KOPT-K1 (cell line): ENCODE data around the gene ADGRD1.

Experiments used
- H3K27ac ChIP-seq: fragments of 200-600 bp; sonication (generic); 2 replicates; pipeline ENCODE4 v1.5.1; 2016; ENCODE audit warnings: antibody characterized with exemption, mild to moderate bottlenecking, low read depth, low read length; ENCODE audit not compliant: poor library complexity, severe bottlenecking
- H3K36me3 ChIP-seq: fragments of 200-600 bp; sonication (generic); 2 replicates; pipeline ENCODE4 v1.5.1; 2017; ENCODE audit warnings: antibody characterized with exemption, mild to moderate bottlenecking, low read length, moderate library complexity; ENCODE audit not compliant: insufficient read depth
- H3K9me3 ChIP-seq: fragments of 200-600 bp; sonication (generic); 2 replicates; pipeline ENCODE4 v1.5.1; 2017; ENCODE audit warnings: antibody characterized with exemption, low read length, mild to moderate bottlenecking; ENCODE audit not compliant: insufficient read depth, poor library complexity, severe bottlenecking

ADGRD1 gene

GRCh38 chr12:130952171-130952954 is 1.3 kb upstream of the ADGRD1 start:
- Histone ChIP-seq H3K36me3 (no peaks in the 10 kb centered on the region), H3K27ac (no peak overlapping the region), H3K9me3 (peaks cover 7% of the 10 kb centered on the region)

GRCh38 chr12:130954544-130954831 is 781 bp downstream of the ADGRD1 start:
- no peaks in the 10 kb centered on the region for H3K36me3 ChIP-seq
- no peak overlapping the region for H3K27ac ChIP-seq
- peaks cover 7% of the 10 kb centered on the region for H3K9me3 ChIP-seq

DNA sequence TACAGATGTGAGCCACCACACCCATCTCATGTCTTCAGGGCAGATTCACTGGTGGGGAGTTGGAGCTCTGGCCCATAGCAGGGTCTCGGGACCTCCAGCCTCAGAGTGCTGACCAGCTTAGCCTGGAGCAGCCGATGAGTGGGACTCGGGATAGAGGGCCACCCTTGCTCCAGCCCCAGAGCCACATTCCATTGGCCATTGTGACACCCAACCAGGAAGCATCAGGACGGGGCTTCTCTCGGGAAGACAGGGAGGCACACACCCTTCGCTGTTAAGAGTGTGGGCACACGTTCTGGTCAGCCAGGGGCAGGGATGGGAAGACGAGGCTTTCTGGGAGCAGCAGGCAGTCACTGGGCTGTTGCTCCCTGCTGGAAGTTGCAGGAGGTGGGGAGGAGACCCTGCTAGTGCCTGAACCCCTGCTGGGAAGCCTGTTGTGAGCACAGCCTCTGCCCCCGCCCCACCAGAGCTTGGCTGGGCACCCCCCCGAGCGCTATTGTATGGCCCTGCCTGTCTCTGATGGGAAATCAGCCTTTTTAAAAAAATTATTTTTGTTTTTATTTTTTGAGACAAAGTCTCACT is 1.6 kb downstream of the ADGRD1 start:
- no peak overlapping the region for H3K27ac ChIP-seq
- H3K9me3 ChIP-seq, result peaks cover 7% of the 10 kb centered on the region
- no peaks in the 10 kb centered on the region for H3K36me3 ChIP-seq

DNA sequence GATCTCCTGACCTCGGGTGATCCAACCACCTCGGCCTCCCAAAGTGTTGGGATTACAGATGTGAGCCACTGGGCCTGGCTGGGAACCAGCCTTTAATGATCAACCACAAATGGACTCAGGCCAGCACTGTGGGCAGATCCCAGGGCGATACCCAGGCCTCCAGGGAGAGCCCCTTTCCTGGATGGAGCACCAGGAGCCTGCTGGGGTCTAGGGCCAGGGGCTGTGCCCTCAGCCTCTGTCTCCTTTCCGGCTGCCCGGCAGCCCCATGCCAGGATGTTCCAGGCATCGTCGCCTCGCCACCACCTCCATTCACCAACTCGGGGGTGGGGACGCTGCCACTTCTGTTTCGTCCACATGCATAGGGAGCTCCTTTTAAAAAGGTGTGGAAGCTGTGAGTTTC is 2.3 kb downstream of the ADGRD1 start:
- no peak overlapping the region for H3K27ac ChIP-seq
- H3K9me3 ChIP-seq, result peaks cover 7% of the 10 kb centered on the region
- no peaks in the 10 kb centered on the region for H3K36me3 ChIP-seq

GRCh38 chr12:130956456-130957303 is 3.0 kb downstream of the ADGRD1 start:
- H3K9me3 ChIP-seq, result peaks cover 7% of the 10 kb centered on the region
- H3K27ac ChIP-seq, result no peak overlapping the region

GRCh38 chr12:130957304-130957621 is 3.6 kb downstream of the ADGRD1 start:
- Histone ChIP-seq H3K36me3 (no peaks in the 10 kb centered on the region), H3K27ac (no peak overlapping the region), H3K9me3 (peaks cover 7% of the 10 kb centered on the region)

More at GRCh38 chr12:130956456-130957303, 3.0 kb downstream of the ADGRD1 start:
- H3K36me3 ChIP-seq, result no peaks in the 10 kb centered on the region

DNA sequence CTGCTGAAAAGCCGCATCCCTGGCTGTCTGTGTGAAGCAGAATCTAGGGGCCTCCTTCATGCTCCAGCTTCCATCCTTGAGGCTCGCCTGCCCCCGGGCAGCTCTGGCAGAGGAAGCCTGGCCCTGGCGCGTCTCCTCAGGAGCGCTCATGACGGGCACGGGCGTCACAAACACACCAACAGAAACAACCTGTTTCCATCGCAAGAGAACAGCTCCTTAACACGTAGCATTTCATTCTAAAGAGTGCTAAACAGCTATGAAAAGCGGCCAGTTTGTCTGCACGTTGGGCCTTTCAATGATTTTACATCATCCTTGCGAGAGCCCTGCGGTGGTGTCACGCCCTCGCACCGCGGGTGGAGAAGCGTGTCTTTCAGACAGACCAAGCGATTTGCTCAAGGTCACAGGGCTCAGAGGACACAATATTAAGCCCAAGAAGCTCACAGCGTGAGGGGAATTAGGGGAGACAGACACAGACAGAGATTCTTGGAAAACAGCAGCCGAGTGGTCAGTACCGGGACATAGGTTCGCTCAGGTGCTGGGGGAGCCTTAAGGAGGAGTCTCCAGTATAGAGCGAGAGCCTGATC is 4.9 kb downstream of the ADGRD1 start:
- H3K36me3 ChIP-seq, result no peaks in the 10 kb centered on the region
- peaks cover 7% of the 10 kb centered on the region for H3K9me3 ChIP-seq
- H3K27ac ChIP-seq, result no peak overlapping the region

DNA sequence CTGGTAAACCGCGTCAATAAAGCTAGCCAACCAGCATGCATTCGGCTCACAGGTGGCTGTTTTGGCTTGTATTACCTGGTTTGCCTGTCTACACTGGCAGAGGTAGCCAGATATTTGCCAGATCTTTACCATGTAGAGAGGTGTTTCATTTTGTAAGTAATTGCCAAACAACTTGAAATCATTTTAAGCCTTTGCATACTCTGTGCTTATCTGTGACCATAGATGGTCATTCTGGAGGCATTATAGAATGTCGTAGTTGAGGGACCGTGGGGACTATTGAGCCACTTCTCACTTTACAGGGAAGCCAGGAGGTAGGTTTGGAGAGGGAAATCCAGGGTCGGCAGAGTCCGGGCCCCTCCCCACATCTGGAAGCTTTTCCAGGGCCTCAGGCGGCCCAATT is 5.9 kb downstream of the ADGRD1 start:
- Histone ChIP-seq H3K36me3 (no peaks in the 10 kb centered on the region), H3K9me3 (peaks cover 7% of the 10 kb centered on the region), H3K27ac (no peak overlapping the region)

- H3K9me3 ChIP-seq, result peaks cover 7% of the 10 kb centered on the region
- no peaks in the 10 kb centered on the region for H3K36me3 ChIP-seq
- no peak overlapping the region for H3K27ac ChIP-seq
Observed at GRCh38 chr12:130960058-130960457, 6.4 kb downstream of the ADGRD1 start.

DNA sequence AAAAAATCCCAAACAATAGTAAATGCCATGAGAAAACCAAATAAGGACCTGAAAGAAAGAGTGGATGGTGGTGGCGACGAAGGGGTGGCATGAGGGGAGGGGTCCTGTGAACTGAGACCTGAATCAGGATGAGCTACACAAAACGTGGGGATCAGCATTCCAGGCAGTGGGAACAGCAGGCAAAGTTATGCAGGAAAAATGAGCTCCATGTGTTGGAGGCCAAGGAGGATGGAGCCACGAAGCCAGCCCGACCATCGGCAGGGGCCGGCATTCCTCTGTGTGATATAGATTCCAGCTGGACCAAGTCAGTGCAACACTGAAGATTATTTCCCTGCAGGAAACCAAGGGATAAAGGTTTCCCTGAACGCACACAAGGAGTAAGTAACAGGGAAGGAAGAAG is 7.1 kb downstream of the ADGRD1 start:
- H3K9me3 ChIP-seq, result peaks cover 7% of the 10 kb centered on the region
- H3K36me3 ChIP-seq, result no peaks in the 10 kb centered on the region
- no peak overlapping the region for H3K27ac ChIP-seq

DNA sequence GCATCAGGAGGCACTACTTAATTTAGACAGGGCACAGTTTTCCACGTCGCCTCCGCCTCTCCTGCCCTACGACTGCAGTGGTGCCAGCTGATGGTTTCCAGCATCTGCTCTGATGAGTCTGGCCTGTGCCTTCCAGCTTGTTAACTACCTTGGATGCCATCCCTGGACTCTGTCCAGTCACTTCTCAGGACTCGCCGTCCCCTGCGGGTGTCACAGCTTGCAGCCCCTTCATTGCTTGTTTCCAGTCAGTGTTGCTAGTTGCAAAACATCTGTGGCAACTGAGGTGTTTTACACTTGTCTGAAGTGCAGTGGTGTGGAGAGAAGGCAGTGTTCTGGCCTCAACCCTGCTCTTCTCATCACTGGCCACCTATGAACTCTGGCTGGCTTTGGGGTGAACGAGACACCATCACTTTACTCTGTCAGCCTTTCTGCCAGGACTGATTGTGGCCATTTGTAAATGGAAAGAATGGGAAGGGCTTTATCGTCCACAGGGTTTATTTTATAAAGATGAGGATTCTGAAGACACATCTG is 8.3 kb downstream of the ADGRD1 start:
- H3K36me3 ChIP-seq, result no peaks in the 10 kb centered on the region
- no peak overlapping the region for H3K27ac ChIP-seq
- peaks cover 4% of the 10 kb centered on the region for H3K9me3 ChIP-seq

DNA sequence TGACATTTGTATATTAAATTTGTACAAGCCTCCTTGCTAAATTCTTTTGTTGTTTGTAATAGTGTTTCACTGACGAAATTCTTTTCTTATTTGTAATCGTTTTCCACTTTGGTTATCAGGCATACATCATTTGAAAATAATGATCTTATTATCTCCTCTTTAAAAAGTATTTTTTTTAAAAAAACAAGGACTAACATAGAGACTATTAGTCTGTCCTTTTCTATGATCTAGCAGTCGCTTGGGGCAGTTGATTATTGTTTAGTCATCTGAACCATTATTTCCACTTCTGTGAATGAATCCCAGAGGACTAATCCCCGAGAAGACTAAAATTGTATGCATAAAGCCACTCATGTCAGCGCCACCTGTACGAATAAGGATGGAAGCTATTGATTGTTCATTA is 11.5 kb downstream of the ADGRD1 start:
- no peaks in the 10 kb centered on the region for H3K9me3 ChIP-seq
- no peak overlapping the region for H3K27ac ChIP-seq
- no peaks in the 10 kb centered on the region for H3K36me3 ChIP-seq

GRCh38 chr12:130965668-130966067 is 12.0 kb downstream of the ADGRD1 start:
- no peaks in the 10 kb centered on the region for H3K9me3 ChIP-seq
- no peaks in the 10 kb centered on the region for H3K36me3 ChIP-seq
- no peak overlapping the region for H3K27ac ChIP-seq

- no peak overlapping the region for H3K27ac ChIP-seq
- no peaks in the 10 kb centered on the region for H3K9me3 ChIP-seq
- H3K36me3 ChIP-seq, result no peaks in the 10 kb centered on the region
Observed at GRCh38 chr12:130966443-130967030, 12.8 kb downstream of the ADGRD1 start.

GRCh38 chr12:130967636-130968035 is 13.9 kb downstream of the ADGRD1 start:
- no peaks in the 10 kb centered on the region for H3K9me3 ChIP-seq
- no peak overlapping the region for H3K27ac ChIP-seq
- H3K36me3 ChIP-seq, result no peaks in the 10 kb centered on the region
